Effector CD8-positive, alpha-beta T cell (primary cell): ENCODE data around the gene GIMAP5.
"Not testable (repeated sequence)": the region's sequence is repeated elsewhere in the genome, so short reads cannot be mapped to it uniquely, and the experiment has no call there.

Source experiments
- DNase-seq: peaks from one replicate; lab custom pipeline; 2025; lab: John Stamatoyannopoulos, UW

Gene GIMAP5

GRCh38 chr7:150774131-150774530 is 36.9 kb downstream of the GIMAP5 start:
- not testable (repeated sequence) for DNase-seq

GRCh38 chr7:150778014-150778737 is 41.0 kb downstream of the GIMAP5 start:
- no peak for DNase-seq

GRCh38 chr7:150778738-150779301 is 41.6 kb downstream of the GIMAP5 start:
- peak; percentile 56 for DNase-seq

DNA sequence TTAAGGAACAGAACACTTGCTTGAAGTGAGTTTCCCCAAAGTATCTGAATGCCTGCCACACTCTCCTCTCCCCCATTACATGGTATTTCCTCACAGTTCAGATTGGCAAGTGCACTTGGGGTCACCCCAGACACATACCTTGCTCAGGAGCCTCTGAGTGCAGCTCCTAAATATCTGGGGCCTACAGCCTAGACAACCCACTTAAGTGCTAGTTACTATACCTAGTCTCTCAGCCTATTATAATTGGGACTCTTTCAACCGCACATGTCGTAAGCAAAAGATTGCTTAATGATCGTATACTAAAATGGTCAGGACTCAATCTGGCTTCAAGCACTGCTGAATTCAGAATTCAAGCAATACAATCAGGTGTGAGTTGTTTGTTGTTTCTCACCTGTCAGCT is 43.1 kb downstream of the GIMAP5 start:
- no peak for DNase-seq

DNA sequence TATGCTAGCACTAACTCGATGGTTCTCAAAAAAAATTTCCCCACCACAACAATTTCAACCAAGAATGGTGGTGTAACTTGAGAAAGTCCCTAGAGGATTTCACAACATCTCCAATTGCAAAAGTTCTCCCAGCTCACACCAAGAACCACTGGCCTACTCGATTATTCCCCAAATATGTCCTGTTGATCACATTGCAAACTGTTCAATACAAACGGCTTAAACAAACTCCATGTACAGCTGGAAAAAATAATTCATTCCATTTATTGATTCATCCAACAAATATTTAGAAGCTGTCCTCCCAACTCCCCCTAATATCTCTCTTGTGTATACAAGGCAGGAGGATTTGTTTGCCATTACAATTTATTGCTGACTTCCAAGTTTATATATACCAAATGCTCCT is 43.9 kb downstream of the GIMAP5 start:
- no peak for DNase-seq

DNA sequence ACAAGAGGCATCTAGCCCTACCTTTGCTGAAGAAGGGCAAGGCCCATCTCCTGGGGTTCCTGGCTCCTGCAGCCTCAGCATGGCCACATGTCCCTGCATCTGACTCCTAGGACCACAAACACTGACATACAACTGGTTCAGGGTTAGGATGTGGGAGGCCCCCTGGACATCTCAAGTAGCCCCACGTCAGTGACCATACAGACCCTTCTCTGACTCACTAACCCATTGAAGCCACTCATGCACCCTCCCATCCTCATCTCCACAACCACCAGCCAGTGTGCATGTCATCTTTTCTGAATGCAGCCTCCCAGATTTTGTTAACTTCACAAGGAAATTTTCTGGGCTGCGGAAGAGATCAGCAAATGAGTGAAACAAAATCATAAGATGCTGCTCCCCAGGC is 44.7 kb downstream of the GIMAP5 start:
- DNase-seq, result no peak

DNA sequence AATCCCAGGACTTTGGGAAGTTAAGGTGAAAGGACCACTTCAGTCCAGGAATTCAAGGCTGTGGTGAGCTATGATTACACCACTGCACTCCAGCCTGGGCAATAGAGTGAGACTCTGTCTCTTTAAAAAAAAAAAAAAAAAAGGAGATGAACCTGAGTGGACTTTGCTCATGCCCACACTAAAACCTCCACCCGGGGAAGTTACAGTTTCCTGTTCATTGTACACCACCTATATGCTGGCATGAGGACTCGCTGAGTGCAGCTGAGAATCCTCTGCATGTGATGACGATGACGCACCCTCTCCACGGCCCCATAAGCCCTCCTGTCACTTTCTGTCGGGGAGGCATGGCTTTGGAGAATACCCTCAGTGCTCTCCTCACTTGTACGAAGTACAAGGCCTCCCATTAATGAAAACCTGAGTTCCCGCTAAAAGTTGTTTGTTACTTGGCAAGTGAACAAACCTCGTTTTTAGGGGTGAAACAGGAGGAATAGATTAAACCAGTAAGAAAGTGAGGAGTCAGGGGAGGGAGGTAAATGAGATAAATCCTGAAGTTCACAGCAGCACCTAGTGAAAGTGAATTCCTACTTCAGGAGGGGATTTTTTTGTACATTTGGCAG is 47.0 kb downstream of the GIMAP5 start:
- no peak for DNase-seq

DNA sequence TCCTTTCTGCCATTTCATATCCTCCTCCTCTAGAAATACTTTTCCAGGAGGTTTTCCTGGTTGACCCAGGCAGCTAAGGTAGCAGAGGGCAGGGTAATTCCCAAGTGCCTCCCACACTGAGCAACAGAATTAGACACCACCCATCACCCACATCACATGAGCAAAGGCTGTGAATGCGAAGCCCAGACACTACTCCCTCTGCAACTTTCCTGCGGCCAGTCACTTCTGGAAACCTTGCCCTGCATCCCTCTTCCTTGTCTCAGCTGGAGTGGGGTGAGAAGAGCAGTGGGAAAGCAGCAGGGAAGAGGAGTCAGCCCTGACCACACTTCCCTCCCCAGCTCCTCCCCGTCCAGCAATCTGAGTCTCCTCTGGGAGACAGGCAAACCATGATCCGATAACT is 47.7 kb downstream of the GIMAP5 start:
- DNase-seq, result no peak

- no peak for DNase-seq
Observed at GRCh38 chr7:150787321-150788281, 50.4 kb downstream of the GIMAP5 start.

DNA sequence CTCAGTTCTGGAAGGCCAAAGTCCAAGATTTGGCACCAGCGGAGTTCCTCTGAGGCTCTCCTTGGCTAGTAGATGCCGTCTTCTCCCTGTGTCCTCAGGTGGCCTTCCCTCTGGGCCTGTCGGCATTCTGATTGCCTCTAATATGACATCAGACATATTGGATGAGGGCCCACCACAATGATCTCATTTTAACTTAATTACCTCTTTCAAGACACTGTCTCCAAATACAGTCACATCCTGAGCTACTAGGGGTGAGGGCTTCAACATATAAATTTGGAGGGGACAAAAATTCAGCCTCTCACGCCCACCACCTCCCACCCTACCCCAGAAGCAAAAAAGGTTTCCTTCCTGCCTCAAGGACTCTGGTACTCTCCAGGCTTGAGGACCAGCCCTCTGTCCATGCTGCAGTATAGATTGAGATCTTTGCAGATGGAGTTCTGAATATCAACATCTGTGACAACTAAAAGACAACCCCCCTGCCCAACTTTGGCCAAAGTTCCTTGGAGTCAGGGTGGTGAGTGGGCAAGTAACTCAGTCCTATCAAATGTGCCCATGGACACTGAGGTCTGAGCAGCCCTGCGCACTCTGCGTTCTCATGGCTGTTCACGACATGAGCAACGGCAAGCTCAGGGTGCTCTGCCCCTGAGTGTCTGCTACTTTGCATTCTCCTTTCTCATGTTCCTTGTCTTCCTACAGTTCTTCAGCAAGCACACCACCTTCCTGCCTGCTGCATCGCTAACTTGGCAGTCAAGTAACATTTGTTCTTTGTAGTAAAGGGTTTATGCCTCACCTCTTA is 51.5 kb downstream of the GIMAP5 start:
- DNase-seq, result no peak

DNA sequence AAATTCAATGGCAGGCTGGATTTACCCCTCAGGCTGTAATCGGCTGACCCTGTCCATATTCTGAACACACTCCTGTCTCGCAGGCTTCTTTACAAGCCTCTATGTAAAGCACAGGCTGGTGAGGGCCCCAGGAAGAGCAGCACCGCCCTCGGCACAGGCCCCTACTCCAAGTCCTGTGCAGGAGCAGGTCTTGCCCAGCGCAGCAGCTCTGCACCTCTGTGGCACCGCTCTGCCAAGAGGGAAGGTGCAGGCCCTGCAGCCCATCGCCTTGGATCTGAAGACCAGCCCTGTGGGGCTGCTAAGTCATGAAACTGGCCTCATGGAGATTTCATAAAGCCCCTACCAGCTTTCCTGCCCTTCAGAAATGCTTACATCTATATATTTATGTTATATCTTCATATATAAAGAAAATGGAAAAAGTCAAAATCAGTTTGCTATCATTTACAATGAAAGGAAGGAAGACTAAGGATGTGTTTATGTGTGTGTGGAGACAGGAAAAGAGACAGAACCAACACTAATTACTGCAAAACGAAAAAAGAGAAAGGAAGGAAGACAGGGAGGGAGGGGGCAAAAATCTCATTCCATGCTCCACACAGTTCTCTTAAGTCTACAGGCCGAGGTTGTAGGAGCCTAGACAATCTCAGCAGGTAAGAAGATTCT is 53.3 kb downstream of the GIMAP5 start:
- DNase-seq, result no peak

DNA sequence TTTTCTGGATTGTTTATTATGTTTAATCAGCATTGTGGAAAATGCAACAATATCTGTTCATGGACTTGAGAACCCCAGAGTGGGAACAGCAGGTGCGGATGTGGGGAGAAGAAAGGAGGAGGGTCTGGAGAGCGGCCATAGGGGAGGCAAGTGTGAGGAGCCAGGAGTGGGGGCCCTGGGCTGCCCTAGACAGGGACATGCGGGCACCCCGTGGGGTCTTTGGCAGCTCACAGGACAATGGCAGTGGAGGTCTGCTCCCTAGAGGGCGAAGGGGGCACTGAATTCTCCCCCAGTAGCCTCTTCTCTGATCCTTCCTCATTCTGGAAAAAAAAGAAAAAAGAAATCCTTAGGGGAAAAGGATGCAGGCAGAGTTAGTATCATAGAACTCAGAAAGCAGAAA is 54.1 kb downstream of the GIMAP5 start:
- DNase-seq, result no peak

GRCh38 chr7:150791746-150792452 is 54.7 kb downstream of the GIMAP5 start:
- no peak for DNase-seq
